ENCODE measurements around the gene IGSF8. TPM values are rescaled to one million over a fixed set of nuclear protein-coding genes. Genes with fewer than 3 reads are reported as not detected.

Gene IGSF8
- total RNA-seq, 1 experiment from 2014 or later: 56.2 TPM

DNA sequence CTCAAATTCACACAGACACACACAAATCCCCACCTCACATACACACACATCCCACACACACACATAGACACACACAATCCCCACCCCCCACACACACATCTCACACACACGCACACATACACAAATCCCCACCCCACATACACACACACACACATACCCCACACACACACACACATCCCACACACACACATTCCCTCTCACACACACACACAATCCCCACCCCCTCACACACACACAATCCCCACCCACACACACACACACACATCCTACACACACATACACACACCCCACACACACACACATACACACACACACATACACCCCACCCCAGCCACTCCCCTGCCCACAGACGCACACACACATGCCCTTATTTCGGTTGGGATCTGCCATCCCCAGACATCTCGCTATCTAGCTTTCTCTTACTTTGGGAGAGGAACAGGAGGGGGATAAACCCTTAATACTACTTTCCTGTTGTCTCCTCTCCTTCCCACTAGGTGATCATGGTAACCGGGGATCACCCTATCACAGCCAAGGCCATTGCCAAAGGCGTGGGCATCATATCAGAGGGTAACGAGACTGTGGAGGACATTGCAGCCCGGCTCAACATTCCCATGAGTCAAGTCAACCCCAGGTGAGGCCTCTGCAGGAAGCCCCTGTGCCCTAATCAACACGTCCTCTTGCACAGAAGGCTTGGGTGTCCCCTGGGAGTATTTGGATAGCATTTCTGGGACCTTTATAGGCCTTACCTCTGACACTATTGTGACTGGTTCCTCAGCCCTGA is 35.8 kb upstream of the IGSF8 start:
- Mint-ChIP-seq H3K27me3 (ENCODE audit: low read depth) (peaks cover 2% of the 10 kb centered on the region), H3K9me3 (no peaks in the 10 kb centered on the region), H3K27ac (no peak overlapping the region; a peak in 1 of 7 replicates), H3K4me3 (no peak overlapping the region), H3K4me1 (peaks cover 0 to 6% of the 10 kb centered on the region in 2 experiments; a peak in 2 of 4 replicates), H3K36me3 (ENCODE audit: insufficient read depth in 1 of 3, low read depth in 3 of 3) (peaks cover 0 to 77% (median 64%) of the 10 kb centered on the region in 3 experiments; a peak in 6 of 7 replicates)
- TF ChIP-seq CTCF (conservative IDR thresholded peaks at IDR 0.05): no peak
- H3K27ac ChIP-seq (ENCODE audit: insufficient read length, low read depth, low read length): no peak overlapping the region
- H3K14ac ChIP-seq (ENCODE audit: insufficient read depth, low read length): no peak overlapping the region
- H3K4ac ChIP-seq (ENCODE audit: low read depth, low read length): no peak overlapping the region
- H3T11ph ChIP-seq (ENCODE audit: low read length): no peak overlapping the region
- H3K27me3 ChIP-seq (ENCODE audit: insufficient read depth, low read length): no peaks in the 10 kb centered on the region
- no peak overlapping the region for H4K91ac ChIP-seq (ENCODE audit: insufficient read length, low read depth, low read length)
- H3K9ac ChIP-seq (ENCODE audit: extremely low read depth, insufficient read length, low read length): no peak overlapping the region
- H2AFZ ChIP-seq (ENCODE audit: low read length): no peak overlapping the region
- no peaks in the 10 kb centered on the region for H3K79me1 ChIP-seq (ENCODE audit: insufficient read depth, low read depth, low read length, poor library complexity, severe bottlenecking)
- H3K23me2 ChIP-seq (ENCODE audit: insufficient read length, low read depth, low read length, poor library complexity, severe bottlenecking): no peaks in the 10 kb centered on the region
- no peak overlapping the region for H2AK5ac ChIP-seq (ENCODE audit: insufficient read length, low read length)
- H3K79me2 ChIP-seq (ENCODE audit: insufficient read depth, low read length): no peaks in the 10 kb centered on the region
- no peak overlapping the region for H3K23ac ChIP-seq (ENCODE audit: insufficient read length, low read depth, low read length)
- no peak overlapping the region for H2BK12ac ChIP-seq (ENCODE audit: insufficient read length, low read depth, low read length)
- H3K9me3 ChIP-seq (ENCODE audit: control insufficient read depth, low read depth, low read length): no peaks in the 10 kb centered on the region
- H3K4me1 ChIP-seq (ENCODE audit: insufficient read depth, low read length): 0 out of 2 replicates have a peak, but pooled peaks cover 1% of the 10 kb centered on the region
- H2BK15ac ChIP-seq (ENCODE audit: low read depth, low read length): no peak overlapping the region
- H3K18ac ChIP-seq (ENCODE audit: insufficient read length, low read depth, low read length): no peak overlapping the region
- 100% methylated on average over 1 of the region's 9 CpGs for WGBS (ENCODE audit: extremely low coverage, insufficient read length, low lambda C conversion rate)
- H2BK5ac ChIP-seq (ENCODE audit: insufficient read length, low read length): no peak overlapping the region
- no peak overlapping the region for H2BK120ac ChIP-seq (ENCODE audit: low read depth, low read length, poor library complexity, severe bottlenecking)
- no peaks in the 10 kb centered on the region for H4K20me1 ChIP-seq (ENCODE audit: control insufficient read depth, insufficient read depth, insufficient read length)
- no peak overlapping the region for H4K8ac ChIP-seq (replicated peaks; ENCODE audit: insufficient read length, low read depth, low read length)
- H3K56ac ChIP-seq (ENCODE audit: insufficient read length, low read depth, low read length): no peak overlapping the region
- H4K5ac ChIP-seq (ENCODE audit: insufficient read length, low read depth, low read length): no peak overlapping the region
- no peak for DNase-seq
- no peak overlapping the region for H2BK20ac ChIP-seq (ENCODE audit: low read depth, low read length, poor library complexity, severe bottlenecking)
- no peak overlapping the region for H3K4me2 ChIP-seq (ENCODE audit: insufficient read depth, insufficient read length, low read length)

Data from H9 (cell line).